MM.1S (cell line): ENCODE data around the gene TBC1D10A.

Experiments used
- DNase-seq: peaks from one replicate; pipeline ENCODE4 v3.0.0-alpha.2; 2015
- H2AFZ ChIP-seq: fragments of 300-600 bp; sonication (generic); 2 replicates; pipeline ENCODE4 v1.6.0; 2016; ENCODE audit warnings: antibody characterized with exemption, low read length
- H3F3A ChIP-seq: fragments of 300-600 bp; sonication (generic); 2 replicates; pipeline ENCODE4 v1.6.1; 2016; ENCODE audit warnings: mild to moderate bottlenecking, antibody characterized with exemption, low read length, moderate library complexity, mixed read lengths; ENCODE audit not compliant: insufficient read depth
- H3K27ac ChIP-seq: fragments of 300-600 bp; sonication (generic); 2 replicates; pipeline ENCODE4 v1.5.1; 2016; ENCODE audit warnings: mild to moderate bottlenecking, low read length
- H3K27me3 ChIP-seq: fragments of 300-600 bp; sonication (generic); replicated peaks from 2 replicates; pipeline ENCODE4 v1.6.0; 2016; ENCODE audit warnings: low read length; ENCODE audit not compliant: insufficient read depth
- H3K36me3 ChIP-seq: fragments of 300-600 bp; sonication (generic); replicated peaks from 2 replicates; pipeline ENCODE4 v1.6.1; 2016; ENCODE audit warnings: mild to moderate bottlenecking, low read length, mixed read lengths; ENCODE audit not compliant: insufficient read depth
- H3K4me1 ChIP-seq: fragments of 300-600 bp; sonication (generic); 2 replicates; pipeline ENCODE4 v1.6.1; 2016; ENCODE audit warnings: low read length, mixed read lengths
- H3K4me2 ChIP-seq: fragments of 300-600 bp; sonication (generic); 2 replicates; pipeline ENCODE4 v1.6.0; 2016; ENCODE audit warnings: low read depth, low read length
- H3K4me3 ChIP-seq: fragments of 300-600 bp; sonication (generic); 2 replicates; pipeline ENCODE4 v1.5.1; 2016; ENCODE audit warnings: low read length, mixed read lengths
- H3K79me2 ChIP-seq: fragments of 300-600 bp; sonication (generic); 2 replicates; pipeline ENCODE4 v1.6.1; 2016; ENCODE audit warnings: mixed run types, low read length, mixed read lengths
- H3K9ac ChIP-seq: fragments of 300-600 bp; sonication (generic); 2 replicates; pipeline ENCODE4 v1.6.1; 2016; ENCODE audit warnings: low read length, mixed read lengths
- H3K9me2 ChIP-seq: fragments of 300-600 bp; sonication (generic); replicated peaks from 2 replicates; pipeline ENCODE4 v1.6.1; 2016; ENCODE audit warnings: mild to moderate bottlenecking, low read length, mixed read lengths; ENCODE audit not compliant: insufficient read depth
- H3K9me3 ChIP-seq: fragments of 300-600 bp; sonication (generic); replicated peaks from 2 replicates; pipeline ENCODE4 v1.6.1; 2016; ENCODE audit warnings: mild to moderate bottlenecking, low read length, mixed read lengths; ENCODE audit not compliant: insufficient read depth
- H4K20me1 ChIP-seq: fragments of 300-600 bp; sonication (generic); 2 replicates; pipeline ENCODE4 v1.6.1; 2016; ENCODE audit warnings: mild to moderate bottlenecking, low read length, moderate library complexity, mixed read lengths; ENCODE audit not compliant: insufficient read depth
- EZH2 ChIP-seq: fragments of 300-600 bp; sonication (generic); optimal IDR thresholded peaks from 2 replicates; pipeline ENCODE3; 2017; ENCODE audit warnings: low read depth, mild to moderate bottlenecking, antibody characterized with exemption, low read length, mixed read lengths
- EZH2phosphoT487 ChIP-seq: fragments of 300-600 bp; sonication (generic); IDR thresholded peaks from 2 replicates; pipeline ENCODE4 v1.6.1; 2018; ENCODE audit warnings: antibody characterized with exemption, low read length
- TF ChIP-seq, protein P1 (sequence below): fragments of 300-600 bp; sonication (generic); IDR thresholded peaks from 2 replicates; pipeline ENCODE4 v1.5.1; 2016; ENCODE audit warnings: antibody characterized with exemption, low read length, mixed read lengths

The TBC1D10A gene

GRCh38 chr22:30263883-30264282 lies 62.9 kb downstream of the TBC1D10A start:
- H4K20me1 ChIP-seq: no peaks in the 10 kb centered on the region
- no peak overlapping the region for H3K27ac ChIP-seq
- no peaks in the 10 kb centered on the region for H3K9me2 ChIP-seq
- H3K79me2 ChIP-seq: no peaks in the 10 kb centered on the region
- no peak overlapping the region for H3K9ac ChIP-seq
- TF ChIP-seq EZH2 (no peak), EZH2phosphoT487 (no peak)
- TF ChIP-seq, protein P1, sequence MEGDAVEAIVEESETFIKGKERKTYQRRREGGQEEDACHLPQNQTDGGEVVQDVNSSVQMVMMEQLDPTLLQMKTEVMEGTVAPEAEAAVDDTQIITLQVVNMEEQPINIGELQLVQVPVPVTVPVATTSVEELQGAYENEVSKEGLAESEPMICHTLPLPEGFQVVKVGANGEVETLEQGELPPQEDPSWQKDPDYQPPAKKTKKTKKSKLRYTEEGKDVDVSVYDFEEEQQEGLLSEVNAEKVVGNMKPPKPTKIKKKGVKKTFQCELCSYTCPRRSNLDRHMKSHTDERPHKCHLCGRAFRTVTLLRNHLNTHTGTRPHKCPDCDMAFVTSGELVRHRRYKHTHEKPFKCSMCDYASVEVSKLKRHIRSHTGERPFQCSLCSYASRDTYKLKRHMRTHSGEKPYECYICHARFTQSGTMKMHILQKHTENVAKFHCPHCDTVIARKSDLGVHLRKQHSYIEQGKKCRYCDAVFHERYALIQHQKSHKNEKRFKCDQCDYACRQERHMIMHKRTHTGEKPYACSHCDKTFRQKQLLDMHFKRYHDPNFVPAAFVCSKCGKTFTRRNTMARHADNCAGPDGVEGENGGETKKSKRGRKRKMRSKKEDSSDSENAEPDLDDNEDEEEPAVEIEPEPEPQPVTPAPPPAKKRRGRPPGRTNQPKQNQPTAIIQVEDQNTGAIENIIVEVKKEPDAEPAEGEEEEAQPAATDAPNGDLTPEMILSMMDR: no peak
- DNase-seq: no peak
- H3K27me3 ChIP-seq: peaks cover 66% of the 10 kb centered on the region
- no peak overlapping the region for H2AFZ ChIP-seq
- H3K4me1 ChIP-seq: peaks cover 5% of the 10 kb centered on the region
- no peaks in the 10 kb centered on the region for H3K36me3 ChIP-seq
- no peak overlapping the region for H3K4me3 ChIP-seq
- no peak overlapping the region for H3K4me2 ChIP-seq
- no peaks in the 10 kb centered on the region for H3K9me3 ChIP-seq
- H3F3A ChIP-seq: no peaks in the 10 kb centered on the region

DNA sequence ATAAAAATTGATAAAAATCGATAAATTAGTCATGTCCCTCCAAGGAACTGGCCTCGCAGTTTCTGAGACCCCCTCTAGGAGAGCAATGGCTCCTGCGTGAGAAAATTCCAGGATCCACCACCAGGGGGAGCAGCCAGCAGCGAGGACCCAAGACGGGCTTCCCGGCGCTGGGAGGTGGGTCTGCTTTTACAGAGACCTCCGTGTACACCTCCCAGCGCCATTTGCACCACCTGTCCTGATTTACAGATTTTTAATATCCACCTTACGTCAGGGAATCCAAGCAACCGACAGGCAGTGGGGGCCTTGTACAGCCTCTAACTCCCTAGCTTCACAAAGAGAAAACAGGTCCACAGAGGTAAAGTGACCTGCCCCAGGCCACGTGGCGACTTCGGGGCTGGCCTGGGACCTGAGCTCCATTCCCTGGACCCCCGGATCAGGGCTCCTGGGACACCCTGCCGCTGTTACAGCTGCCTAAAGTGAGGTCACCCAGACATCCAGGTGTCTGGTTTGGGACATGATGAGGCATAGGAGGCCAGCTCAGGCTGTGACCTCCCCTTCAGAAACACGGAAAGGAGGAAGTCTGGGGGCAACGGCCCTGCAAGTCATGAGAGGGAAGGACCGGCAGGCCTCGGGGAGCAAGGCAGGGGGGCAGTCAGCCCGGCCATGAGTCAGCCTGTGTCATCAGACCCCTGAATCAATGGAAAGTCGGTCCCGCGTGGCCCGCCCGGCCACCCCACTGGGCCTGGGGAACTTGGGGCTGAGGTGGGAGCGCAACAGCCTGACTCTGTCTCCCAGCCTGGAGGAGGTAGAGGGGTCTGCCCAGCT lies 63.6 kb downstream of the TBC1D10A start:
- peaks cover 5% of the 10 kb centered on the region for H3K4me1 ChIP-seq
- TF ChIP-seq, protein P1: peak; percentile 91
- TF ChIP-seq EZH2phosphoT487: no peak
- peak; percentile 64 for DNase-seq

DNA sequence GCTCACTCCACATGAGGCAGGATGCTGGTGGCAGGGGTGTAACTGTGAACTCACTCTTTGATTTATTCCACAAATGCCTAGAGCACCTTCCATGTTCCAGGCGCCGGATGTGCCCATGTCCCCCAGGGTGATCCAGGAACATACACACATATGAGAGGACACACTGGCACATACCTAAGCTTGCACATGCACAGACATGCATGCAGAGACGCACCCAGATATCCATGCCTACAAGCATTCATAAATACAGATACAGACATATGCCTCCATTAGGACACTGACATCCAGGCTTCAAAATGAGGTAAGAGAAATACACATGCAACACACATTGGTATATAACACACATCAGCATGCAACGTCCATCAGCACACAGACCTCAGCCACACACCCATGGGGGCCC lies 64.6 kb downstream of the TBC1D10A start:
- Histone ChIP-seq H3K4me3 (no peak overlapping the region), H3K27ac (no peak overlapping the region), H3K4me2 (no peak overlapping the region), H3K36me3 (no peaks in the 10 kb centered on the region), H3K9ac (no peak overlapping the region), H3K27me3 (peaks cover 78% of the 10 kb centered on the region), H3K9me3 (no peaks in the 10 kb centered on the region), H4K20me1 (no peaks in the 10 kb centered on the region), H3K4me1 (peaks cover 5% of the 10 kb centered on the region), H3K79me2 (no peaks in the 10 kb centered on the region), H3K9me2 (no peaks in the 10 kb centered on the region), H2AFZ (no peak overlapping the region), H3F3A (no peaks in the 10 kb centered on the region)
- DNase-seq: no peak
- TF ChIP-seq, protein P1: no peak
- TF ChIP-seq EZH2 (no peak), EZH2phosphoT487 (no peak)

More for the DNA sequence above, 63.6 kb downstream of the TBC1D10A start:
- H4K20me1 ChIP-seq: no peaks in the 10 kb centered on the region
- H3K4me2 ChIP-seq: peak overlapping the region; percentile 98
- H2AFZ ChIP-seq: peak overlapping the region; percentile 99
- H3K9me3 ChIP-seq: no peaks in the 10 kb centered on the region
- H3K27me3 ChIP-seq: peaks cover 73% of the 10 kb centered on the region
- H3K27ac ChIP-seq: no peak overlapping the region
- H3K79me2 ChIP-seq: no peaks in the 10 kb centered on the region
- peak overlapping the region; percentile 44; the same call in 1 of the 2 replicates for H3K9ac ChIP-seq
- H3F3A ChIP-seq: no peaks in the 10 kb centered on the region
- H3K9me2 ChIP-seq: no peaks in the 10 kb centered on the region
- H3K4me3 ChIP-seq: peak overlapping the region; percentile 63
- H3K36me3 ChIP-seq: no peaks in the 10 kb centered on the region
